Lung (tissue), 12 donors: ENCODE measurements around the gene GLB1L3. TPM values are rescaled to one million over a fixed set of nuclear protein-coding genes. Genes with fewer than 3 reads are reported as not detected.

Source experiments
- ATAC-seq: fragments of 200-7000 bp; cut with Tn5 transposase; one replicate; pipeline ENCODE4 v1.9.1; 2020; ENCODE audit warnings: moderate number of reproducible peaks; ENCODE audit not compliant: insufficient read depth, low FRiP score
- DNase-seq, 3 donors: peaks; one replicate each; pipeline ENCODE4 v3.0.0-alpha.2; 2013 to 2017
- H3K27ac ChIP-seq, 2 donors: one replicate each; pipeline ENCODE4 v1.5.1; 2013; ENCODE audit warnings: mild to moderate bottlenecking in 2 of 2, moderate library complexity in 2 of 2, control low read depth in 1 of 2, inconsistent platforms in 1 of 2, low read depth in 1 of 2, low read length in 1 of 2
- H3K27me3 ChIP-seq, 3 donors: one replicate each; pipeline ENCODE4 v1.5.1; 2013; ENCODE audit warnings: low read length in 2 of 3; ENCODE audit not compliant: control insufficient read depth in 3 of 3, insufficient read depth in 3 of 3
- H3K36me3 ChIP-seq, 4 donors: one replicate each; pipeline ENCODE4 v1.5.1; 2013; ENCODE audit warnings: low read length in 4 of 4, mild to moderate bottlenecking in 1 of 4, moderate library complexity in 1 of 4; ENCODE audit not compliant: control insufficient read depth in 4 of 4, insufficient read depth in 4 of 4
- H3K4me1 ChIP-seq, 5 donors: one replicate each; pipeline ENCODE4 v1.5.1; 2013; ENCODE audit warnings: low read length in 5 of 5, mild to moderate bottlenecking in 2 of 5, moderate library complexity in 1 of 5; ENCODE audit not compliant: control insufficient read depth in 5 of 5, insufficient read depth in 5 of 5
- H3K4me3 ChIP-seq: one replicate; pipeline ENCODE4 v1.5.1; 2013; ENCODE audit warnings: mild to moderate bottlenecking, control low read depth, moderate library complexity
- H3K9ac ChIP-seq, 2 donors: one replicate each; pipeline ENCODE4 v1.5.1; 2013; ENCODE audit warnings: low read length in 2 of 2, control low read depth in 1 of 2; ENCODE audit not compliant: insufficient read depth in 1 of 2
- H3K9me3 ChIP-seq, 4 donors: one replicate each; pipeline ENCODE4 v1.5.1; 2013; ENCODE audit warnings: low read length in 3 of 4, mild to moderate bottlenecking in 1 of 4, moderate library complexity in 1 of 4; ENCODE audit not compliant: control insufficient read depth in 4 of 4, insufficient read depth in 3 of 4
- WGBS, 2 donors: extraction: QIAGEN DNeasy Blood & Tissue Kit; methylation state at CpG; one replicate each; pipeline ENCODE4 v1.1.7; 2013; 5-methylcytosine and 5-hydroxymethylcytosine counted together
- polyA plus RNA-seq, 2 donors: library from polyadenylated mRNA; stranded (reverse); fragments of 200-250 nt; gene quantifications; one replicate each; pipeline ENCODE4 v1.2.1, GENCODE V29; 2013
- total RNA-seq, 2 donors: library from RNA; depleted of rRNA in 1 of 2; stranded (reverse); fragments of >200 nt in 1 of 2; gene quantifications; one replicate each; pipeline ENCODE4 v1.2.1, GENCODE V29; 2014 to 2021
- TF ChIP-seq, protein P1 (sequence below): IDR thresholded peaks from 2 replicates; pipeline ENCODE4 v1.5.1; 2012; ENCODE audit warnings: mild to moderate bottlenecking; ENCODE audit errors: control extremely low read depth, extremely low read depth
- donor health status: control.
- donor health status: control.
- donor health status: Bipolar disorder and iron deficiency.
- donor health status: healthy.
- donor health status: DM: yes; HTN: yes; CAD: no.

GLB1L3 gene
- total and polyA plus RNA-seq, 4 donors, result 0.06 to 0.29 (median 0.18) TPM; not detected in 1

DNA sequence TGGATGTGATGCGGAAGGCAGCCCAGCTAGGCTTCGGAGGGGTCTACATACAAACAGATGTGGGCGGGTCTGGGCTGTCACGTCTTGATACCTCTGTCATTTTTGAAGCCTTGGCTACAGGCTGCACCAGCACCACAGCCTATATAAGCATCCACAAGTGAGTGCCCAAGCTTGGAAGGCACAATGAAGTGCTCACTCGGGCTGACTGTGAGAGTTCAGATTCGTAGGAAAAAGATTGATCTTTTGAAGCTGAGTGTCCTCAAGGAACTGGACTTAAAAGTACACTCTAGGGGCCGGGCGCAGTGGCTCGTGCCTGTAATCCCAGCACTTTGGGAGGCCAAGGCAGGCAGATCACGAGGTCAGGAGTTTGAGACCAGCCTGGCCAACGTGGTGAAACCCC, 19.1 kb upstream of the GLB1L3 start:
- ATAC-seq, result no peak
- Histone ChIP-seq H3K27ac (no peak overlapping the region), H3K36me3 (peaks cover 6 to 30% (median 15%) of the 10 kb centered on the region in 4 donors), H3K4me3 (no peak overlapping the region), H3K9me3 (no peaks in the 10 kb centered on the region), H3K4me1 (peaks cover 0 to 11% (median 2%) of the 10 kb centered on the region in 5 donors), H3K9ac (no peak overlapping the region), H3K27me3 (no peaks in the 10 kb centered on the region)
- TF ChIP-seq, protein P1, sequence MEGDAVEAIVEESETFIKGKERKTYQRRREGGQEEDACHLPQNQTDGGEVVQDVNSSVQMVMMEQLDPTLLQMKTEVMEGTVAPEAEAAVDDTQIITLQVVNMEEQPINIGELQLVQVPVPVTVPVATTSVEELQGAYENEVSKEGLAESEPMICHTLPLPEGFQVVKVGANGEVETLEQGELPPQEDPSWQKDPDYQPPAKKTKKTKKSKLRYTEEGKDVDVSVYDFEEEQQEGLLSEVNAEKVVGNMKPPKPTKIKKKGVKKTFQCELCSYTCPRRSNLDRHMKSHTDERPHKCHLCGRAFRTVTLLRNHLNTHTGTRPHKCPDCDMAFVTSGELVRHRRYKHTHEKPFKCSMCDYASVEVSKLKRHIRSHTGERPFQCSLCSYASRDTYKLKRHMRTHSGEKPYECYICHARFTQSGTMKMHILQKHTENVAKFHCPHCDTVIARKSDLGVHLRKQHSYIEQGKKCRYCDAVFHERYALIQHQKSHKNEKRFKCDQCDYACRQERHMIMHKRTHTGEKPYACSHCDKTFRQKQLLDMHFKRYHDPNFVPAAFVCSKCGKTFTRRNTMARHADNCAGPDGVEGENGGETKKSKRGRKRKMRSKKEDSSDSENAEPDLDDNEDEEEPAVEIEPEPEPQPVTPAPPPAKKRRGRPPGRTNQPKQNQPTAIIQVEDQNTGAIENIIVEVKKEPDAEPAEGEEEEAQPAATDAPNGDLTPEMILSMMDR, result no peak
- no peak for DNase-seq
- 95 to 96% methylated on average over 11 of the region's 11 CpGs for WGBS, 2 donors

DNA sequence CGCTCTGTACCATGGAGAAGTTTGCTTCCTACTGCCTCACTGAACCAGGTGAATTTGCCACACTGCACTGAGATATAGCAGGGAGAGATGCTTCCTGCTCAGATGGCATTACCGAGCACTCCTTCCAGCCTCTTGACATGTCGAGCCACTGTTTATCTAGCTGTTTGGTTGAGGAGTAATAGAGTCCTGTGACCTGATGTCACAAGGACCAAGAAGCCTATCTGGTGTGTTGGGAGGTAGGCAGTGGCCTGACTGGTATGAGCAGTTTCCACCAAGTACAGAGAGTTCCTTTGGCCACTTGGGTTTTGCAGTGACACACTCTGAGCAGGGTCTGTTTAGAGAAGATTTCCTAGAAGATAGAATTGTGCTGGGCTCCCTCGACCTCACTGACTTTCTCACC, 17.6 kb upstream of the GLB1L3 start:
- no peak overlapping the region for H3K9ac ChIP-seq
- no peak overlapping the region for H3K4me3 ChIP-seq
- peak; percentile 48 for ATAC-seq
- no peaks in the 10 kb centered on the region for H3K27me3 ChIP-seq
- no peak for DNase-seq
- H3K4me1 ChIP-seq, result peaks cover 0 to 7% (median 0%) of the 10 kb centered on the region in 5 donors
- H3K9me3 ChIP-seq, result no peaks in the 10 kb centered on the region
- WGBS, 2 donors, result 69 to 91% methylated on average over 4 of the region's 4 CpGs
- peaks cover 7 to 39% (median 25%) of the 10 kb centered on the region in 4 donors for H3K36me3 ChIP-seq
- no peak overlapping the region for H3K27ac ChIP-seq
- TF ChIP-seq, protein P1, result no peak

DNA sequence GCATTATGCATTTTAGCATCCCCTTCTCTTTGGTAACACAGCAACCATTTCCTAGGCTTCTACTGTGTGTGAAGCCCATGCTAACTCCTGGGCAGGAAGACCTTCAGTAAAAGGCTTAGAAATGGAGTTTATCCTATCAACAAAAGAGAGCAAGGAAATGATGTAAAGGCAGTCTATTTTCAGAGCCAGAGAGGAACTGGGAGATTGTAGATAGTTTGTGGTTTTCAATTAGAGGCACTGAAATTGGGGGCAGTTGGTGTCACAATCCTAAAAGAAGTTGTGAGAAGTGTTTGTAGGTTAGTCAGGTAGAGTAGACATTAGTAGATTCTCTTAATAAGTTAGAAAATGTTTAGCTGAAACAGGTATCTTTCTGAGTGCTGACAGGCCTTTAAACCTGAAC, 15.7 kb upstream of the GLB1L3 start:
- peaks cover 7 to 43% (median 25%) of the 10 kb centered on the region in 4 donors for H3K36me3 ChIP-seq
- no peak overlapping the region for H3K4me3 ChIP-seq
- H3K27me3 ChIP-seq, result no peaks in the 10 kb centered on the region
- no peaks in the 10 kb centered on the region for H3K9me3 ChIP-seq
- H3K4me1 ChIP-seq, result no peaks in the 10 kb centered on the region
- ATAC-seq (no peak), DNase-seq (no peak)
- TF ChIP-seq, protein P1, result no peak
- H3K9ac ChIP-seq, result no peak overlapping the region
- H3K27ac ChIP-seq, result no peak overlapping the region

DNA sequence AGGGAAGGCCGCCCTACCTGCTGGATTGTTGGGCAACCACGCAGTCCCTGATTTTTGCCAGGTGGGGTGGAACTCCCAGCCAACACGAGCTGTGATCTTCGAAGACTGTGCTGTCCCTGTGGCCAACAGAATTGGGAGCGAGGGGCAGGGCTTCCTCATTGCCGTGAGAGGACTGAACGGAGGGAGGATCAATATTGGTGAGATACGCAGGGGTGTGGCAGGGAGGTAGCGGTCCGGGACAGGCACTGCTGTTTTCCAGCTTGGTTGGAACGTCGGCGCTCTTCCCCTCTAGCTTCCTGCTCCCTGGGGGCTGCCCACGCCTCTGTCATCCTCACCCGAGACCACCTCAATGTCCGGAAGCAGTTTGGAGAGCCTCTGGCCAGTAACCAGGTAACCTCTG, 15.2 kb upstream of the GLB1L3 start:
- Histone ChIP-seq H3K27ac (no peak overlapping the region), H3K36me3 (peaks cover 7 to 43% (median 25%) of the 10 kb centered on the region in 4 donors), H3K9ac (no peak overlapping the region), H3K4me1 (no peaks in the 10 kb centered on the region), H3K4me3 (no peak overlapping the region), H3K27me3 (no peaks in the 10 kb centered on the region), H3K9me3 (no peaks in the 10 kb centered on the region)
- 90 to 93% methylated on average over 16 of the region's 16 CpGs for WGBS, 2 donors
- ATAC-seq (no peak), DNase-seq (no peak)
- TF ChIP-seq, protein P1, result no peak
